GM19035 (cell line): ENCODE results near the gene ARHGAP29.
"Not testable (repeated sequence)": the region's sequence is repeated elsewhere in the genome, so short reads cannot be mapped to it uniquely, and the experiment has no call there.

Experiments
- ATAC-seq: cut with Tn5 transposase; IDR thresholded peaks from one replicate; pipeline ENCODE4 v1.9.1; 2021; ENCODE audit not compliant: unreplicated experiment

The ARHGAP29 gene

DNA sequence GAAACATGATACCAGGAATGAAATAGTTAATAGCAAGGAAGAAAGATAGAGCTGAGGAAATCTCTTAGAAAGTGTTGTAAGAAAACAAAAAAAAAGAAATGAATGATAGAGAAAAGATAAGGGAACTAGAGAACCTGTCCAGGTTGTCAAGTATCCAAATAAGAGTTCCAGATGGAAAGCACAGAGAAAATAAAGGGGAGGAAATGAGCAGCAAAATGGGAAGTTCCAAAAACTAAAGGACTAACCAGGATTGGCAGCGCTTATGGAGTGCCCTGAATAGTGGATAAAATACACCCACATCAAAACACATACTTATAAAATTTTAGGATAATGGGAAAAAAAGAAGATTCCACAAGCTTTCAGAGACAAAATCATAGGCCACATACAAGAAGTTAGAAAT lies 55.2 kb downstream of the ARHGAP29 start:
- ATAC-seq = no peak

DNA sequence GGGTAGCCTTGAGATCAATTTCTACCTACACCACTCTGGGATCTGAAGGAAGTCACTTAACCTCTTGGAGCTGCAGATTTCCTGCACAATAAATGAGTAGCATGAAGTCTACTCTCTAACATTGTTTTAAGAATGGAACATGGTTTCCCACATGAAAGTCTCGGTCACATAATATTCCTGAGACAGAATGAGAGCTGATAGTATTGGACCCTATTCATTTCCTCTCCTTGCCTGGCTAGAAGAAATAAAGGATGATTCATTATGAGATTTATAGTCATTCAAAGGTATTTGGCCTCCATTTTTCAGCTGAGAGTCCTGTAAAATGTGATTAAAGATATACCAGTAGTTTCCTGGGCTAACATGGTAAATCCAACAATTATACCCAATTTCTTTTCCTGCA lies 56.7 kb downstream of the ARHGAP29 start:
- no peak for ATAC-seq

DNA sequence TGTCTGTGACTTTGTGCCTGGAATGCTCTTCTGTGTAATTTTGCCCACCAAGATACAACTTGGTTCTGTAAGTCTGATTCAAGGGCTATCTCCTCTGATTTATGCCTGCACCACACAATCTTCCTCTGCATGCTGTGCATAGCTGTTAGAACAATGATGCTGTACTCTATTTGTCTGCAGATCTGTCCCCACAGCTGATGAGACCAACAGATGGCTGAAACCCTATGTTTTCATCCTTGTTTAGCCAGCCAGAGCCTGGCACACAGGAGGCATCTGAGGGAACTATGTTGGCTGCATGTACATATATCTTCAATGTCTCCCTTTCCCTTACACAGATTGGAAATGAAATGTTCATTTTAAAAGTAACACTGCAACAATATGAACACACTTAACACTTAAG lies 58.5 kb downstream of the ARHGAP29 start:
- no peak for ATAC-seq

DNA sequence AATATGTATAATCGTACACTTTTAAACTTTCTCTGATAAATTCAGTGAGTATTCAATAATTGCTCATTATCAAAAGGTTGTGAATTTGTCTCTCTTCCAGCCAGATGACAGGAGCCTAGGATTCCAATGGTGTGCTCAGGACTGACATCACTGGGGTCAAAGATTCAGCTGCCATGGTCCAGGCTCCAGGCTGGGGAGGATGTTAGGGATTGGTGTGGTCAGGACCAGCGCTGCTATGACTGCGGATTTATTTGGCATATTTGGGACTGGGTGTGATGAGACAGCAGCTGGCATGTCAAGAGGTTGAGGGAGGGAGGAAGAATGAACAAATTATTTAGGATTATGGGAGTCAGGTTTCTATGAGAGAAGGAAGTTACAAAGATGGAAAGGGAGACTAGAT lies 68.3 kb downstream of the ARHGAP29 start:
- ATAC-seq = no peak

DNA sequence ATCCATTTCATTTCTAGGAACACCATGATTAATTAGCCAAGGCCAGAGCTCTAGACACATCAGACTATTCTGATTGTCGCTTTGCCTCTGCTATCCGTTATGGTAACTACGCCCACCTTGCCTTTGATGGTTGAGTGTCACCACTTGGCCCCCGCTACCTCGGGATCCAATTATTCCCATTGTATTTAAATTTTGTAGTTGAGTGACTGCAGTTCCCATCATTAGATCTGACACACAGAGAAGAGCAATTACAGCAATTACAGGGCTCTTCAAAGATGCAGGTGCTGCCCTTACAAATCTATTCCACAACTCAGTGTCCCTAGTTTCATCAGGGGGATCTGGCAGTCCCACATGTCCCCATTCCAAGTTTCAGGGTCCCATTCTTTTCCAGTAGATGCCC lies 71.5 kb downstream of the ARHGAP29 start:
- ATAC-seq = no peak

DNA sequence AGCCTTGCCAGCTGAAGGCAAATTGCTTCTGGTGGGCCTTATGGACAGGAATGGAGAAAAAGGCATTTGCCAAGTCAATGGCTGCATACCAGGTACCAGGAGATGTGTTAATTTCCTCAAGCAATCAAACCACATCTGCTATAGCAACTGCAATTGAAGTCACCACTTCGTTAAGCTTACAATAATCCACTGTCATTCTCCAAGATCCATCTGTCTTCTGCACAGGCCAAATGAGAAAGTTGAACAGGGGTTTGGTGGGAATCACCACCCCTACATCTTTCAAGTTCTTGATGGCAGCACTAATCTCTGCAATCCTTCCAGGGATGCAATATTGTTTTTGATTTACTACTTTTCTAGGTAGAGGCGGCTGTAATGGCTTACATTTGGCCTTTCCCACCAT lies 72.5 kb downstream of the ARHGAP29 start:
- ATAC-seq = not testable (repeated sequence)

GRCh38 chr1:94164121-94164520 lies 73.3 kb downstream of the ARHGAP29 start:
- ATAC-seq = not testable (repeated sequence)

GRCh38 chr1:94163249-94163648 lies 74.1 kb downstream of the ARHGAP29 start:
- not testable (repeated sequence) for ATAC-seq

DNA sequence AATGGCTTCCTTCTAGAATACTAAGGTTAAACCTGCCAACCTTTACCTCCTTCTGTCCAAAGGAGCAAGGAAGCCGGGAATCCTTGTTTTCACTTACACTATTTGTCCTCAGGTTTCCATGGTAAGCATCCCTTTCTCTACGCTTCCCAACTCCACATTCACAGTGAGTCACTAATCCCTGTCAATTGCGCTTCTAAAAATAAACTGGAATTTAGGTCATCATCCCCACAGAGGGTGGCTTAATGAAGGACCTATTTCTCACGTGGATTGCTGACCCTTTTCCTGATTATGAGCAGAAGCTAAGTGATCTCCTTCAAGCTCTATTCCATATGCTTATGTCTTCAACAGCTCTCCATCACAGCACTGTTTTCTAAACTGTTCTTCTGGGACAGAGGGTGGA lies 76.6 kb downstream of the ARHGAP29 start:
- ATAC-seq = no peak

DNA sequence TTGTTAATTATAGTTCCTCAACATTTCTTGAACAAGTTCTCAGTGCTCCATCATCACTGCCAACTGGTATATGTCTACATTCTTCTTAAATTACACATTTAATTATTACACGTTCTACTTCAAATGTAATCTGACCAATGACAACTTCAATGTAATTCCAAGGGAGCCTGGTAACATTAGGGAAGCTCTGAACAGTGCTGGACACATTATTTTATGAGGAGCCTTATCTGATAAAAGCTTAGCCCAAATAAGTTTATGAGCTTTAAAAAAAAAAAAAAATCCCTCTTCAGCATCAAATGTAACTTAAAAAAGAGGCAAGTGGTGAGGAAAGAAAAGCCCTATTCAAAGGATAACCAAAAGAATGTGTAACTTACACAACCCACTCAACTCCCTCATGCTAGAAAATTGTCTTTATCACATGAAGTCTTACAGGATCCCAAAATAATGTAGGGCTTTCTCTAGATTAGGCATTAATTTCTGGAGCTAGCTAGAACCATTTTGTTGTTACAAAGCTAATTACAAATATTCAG lies 81.2 kb downstream of the ARHGAP29 start:
- no peak for ATAC-seq

DNA sequence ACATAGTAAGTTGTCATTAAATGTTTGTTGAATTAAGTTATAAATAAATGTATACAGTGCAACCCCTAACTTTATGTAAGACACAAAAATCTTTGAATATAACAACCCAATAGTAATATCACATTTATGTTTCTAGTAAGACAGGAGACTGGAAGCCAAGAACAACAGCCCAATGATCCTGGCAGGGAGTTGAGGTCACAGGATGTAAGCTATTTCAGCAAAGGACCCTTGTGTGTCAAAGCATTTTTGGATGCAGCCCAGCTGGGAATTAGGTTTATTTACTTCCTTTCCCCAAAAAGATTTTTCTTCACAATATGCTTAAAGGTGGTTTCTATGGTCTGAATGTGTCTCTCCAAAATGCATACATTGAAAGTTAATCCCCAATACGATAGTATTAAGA lies 82.4 kb downstream of the ARHGAP29 start:
- no peak for ATAC-seq

DNA sequence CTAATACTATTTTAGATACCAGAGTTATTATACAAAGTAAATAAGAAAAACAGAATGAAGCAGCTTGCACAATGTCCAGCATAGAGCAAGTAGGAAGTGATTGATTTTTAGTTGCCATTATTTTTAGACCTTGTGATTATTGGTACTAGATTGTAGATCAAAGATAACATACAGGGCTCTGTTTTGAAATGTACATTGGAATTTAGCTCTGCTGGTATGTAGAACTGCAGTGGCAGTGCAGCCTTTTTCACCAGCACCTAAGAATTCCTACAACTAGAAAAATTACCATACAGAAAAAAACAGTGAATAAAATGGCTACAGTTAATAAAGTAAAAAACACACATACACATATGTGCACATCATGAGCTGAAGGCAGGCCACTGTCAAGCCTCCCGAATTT lies 84.3 kb downstream of the ARHGAP29 start:
- ATAC-seq = no peak

DNA sequence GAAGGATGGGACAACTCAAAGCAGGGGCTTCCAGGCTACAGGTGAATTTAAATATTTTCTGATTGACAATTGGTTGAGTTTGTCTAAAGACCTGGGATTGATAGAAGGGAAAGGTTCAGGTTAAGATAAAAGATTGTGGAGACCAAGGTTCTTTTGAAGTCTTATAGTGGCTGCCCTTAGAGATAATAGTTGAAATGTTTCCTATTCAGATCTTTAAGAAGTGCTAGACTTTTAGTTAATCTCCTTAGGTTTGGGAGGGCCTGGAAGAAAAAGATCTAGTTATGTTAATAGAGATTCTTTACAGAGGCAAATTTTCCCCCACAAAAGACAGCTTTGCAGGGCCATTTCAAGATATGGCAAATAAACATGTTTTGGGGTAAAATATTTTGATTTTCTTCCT lies 88.2 kb downstream of the ARHGAP29 start:
- ATAC-seq = not testable (repeated sequence)

DNA sequence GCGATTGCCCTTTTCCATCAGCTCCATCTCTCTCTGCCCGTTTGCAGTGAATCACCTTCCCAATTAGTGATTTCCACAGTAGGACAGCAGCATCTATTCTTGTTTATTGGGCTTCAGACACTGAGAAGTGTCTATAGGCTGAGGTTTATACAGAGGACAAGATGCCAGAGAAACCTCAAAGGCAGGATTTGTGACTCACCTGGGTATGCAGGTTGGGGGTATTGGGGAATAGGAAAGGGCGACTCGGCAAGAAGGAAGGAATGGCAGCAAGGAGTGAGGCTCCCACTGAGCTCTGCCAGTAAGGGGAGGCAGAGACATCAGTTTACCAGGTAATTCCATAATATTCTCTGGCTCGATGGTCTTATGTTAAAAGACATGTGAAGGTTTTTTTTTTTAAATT lies 91.1 kb downstream of the ARHGAP29 start:
- no peak for ATAC-seq

- ATAC-seq = no peak
Observed at GRCh38 chr1:94144836-94145235, 92.5 kb downstream of the ARHGAP29 start.

DNA sequence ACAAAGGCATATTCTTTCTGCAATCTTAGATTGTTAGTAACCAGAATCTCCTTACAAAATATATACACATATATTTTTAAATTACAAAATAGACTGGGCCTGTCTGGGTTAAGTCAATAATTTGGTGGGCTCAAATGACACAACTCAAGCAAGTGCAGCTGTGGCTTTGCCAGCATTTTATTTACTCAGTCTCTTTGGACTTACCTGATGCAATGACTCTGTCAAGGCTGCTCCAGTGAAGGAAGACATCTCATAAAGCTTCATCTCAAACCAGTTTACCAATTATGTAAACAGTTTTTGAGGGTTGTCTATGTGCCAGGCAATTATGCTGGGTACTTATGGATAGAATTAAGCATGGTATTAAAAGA lies 93.6 kb downstream of the ARHGAP29 start:
- no peak for ATAC-seq

DNA sequence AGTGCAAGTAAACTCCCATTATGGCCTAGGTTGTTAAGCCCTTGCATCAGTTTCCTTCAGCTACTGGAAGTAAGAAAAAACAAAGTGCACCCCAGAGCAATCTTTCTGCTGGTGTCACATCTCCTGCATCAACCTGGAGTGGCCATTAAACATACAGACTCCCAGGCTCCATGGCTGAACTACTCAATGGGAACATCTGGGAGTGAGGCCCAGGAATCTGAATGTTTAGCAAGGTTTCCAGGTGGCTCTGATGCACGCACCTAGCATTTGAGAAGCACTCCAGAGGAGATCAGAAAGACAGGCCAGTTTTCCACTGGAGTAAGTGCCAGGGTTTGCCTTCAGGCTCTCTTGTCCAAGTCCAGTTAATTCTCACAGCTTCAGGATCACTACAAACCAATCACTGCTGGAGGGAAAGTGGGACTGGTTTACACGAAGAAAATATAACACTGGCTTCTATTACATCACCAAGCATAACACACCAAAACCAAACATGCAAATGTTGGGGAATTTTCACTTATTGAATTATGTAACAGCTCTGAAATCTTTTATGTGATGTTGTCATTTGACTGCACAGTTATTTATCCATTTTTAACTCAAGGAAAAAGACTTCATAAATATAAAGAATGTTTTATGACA lies 94.1 kb downstream of the ARHGAP29 start:
- no peak for ATAC-seq

GRCh38 chr1:94142583-94142982 lies 94.8 kb downstream of the ARHGAP29 start:
- no peak for ATAC-seq

DNA sequence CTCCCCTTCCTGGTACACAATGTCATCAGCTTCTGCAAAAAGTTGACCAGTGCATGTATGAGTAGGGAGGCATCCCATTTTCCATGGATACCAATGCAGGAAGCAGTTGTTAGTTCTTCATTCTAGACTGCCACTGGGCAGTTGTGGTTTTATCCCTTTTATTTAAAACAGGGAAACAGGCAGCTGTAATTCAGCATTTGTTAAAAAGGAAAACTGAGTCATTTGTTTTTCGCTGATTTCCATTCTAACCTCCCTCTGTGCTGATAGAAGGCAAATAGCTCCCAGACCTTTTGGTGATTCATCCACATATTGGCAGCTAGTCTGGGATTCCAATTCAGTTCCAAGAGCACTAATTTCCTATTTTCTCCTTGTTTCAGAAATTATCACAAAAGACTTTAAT lies 95.4 kb downstream of the ARHGAP29 start:
- ATAC-seq = no peak

- no peak for ATAC-seq
Observed at GRCh38 chr1:94132111-94132510, 105.3 kb downstream of the ARHGAP29 start.

DNA sequence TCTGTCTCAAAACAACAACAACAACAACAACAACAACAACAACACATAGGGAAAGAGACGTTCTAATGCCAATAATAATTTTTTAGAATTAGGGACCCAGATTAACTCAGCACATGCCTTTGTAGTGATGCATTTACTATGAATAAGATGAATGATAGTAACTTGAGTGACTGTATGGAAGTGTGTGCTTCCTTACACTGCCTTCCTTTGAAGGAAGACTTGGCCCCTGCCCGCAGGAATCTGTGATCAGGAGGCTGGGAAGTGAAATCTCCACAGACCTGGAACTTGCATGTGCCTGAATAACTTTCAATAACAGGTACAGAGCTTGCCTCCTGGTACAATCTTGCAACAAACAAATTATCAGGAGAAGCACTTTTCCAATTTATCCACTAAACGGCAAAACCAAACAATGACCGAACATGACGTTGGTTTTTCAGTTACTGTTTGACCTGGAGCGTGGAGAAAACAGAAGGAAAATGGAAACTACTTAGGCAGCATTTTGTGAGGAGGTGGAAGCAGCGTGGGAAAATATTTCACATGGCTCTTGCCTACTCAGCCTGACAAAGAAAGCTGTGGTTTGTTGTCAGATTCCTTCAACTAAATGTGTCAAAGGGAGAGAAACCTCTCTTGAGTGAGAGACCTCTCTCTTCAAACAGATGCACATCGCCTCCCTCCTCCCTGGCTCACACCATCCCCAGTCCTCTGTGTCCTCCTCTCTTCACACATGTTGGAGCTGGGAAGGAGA lies 106.4 kb downstream of the ARHGAP29 start:
- no peak for ATAC-seq

- ATAC-seq = no peak
Observed at GRCh38 chr1:94126651-94127050, 110.7 kb downstream of the ARHGAP29 start.
